SW480 (cell line): ENCODE results near the gene MORN1.
A peak's percentile ranks its signal among the peaks of the same experiment; 100 is the strongest.

Source experiments
- DNase-seq: peaks from one replicate; pipeline ENCODE4 v3.0.0-alpha.2; 2016; ENCODE audit warnings: low spot score

Gene MORN1

GRCh38 chr1:2272686-2273400, 118.5 kb downstream of the MORN1 start:
- DNase-seq: no peak

GRCh38 chr1:2271841-2272655, 119.3 kb downstream of the MORN1 start:
- DNase-seq: peak; percentile 17
